ENCODE results near the gene SESN2. TPM values are rescaled to one million over a fixed set of nuclear protein-coding genes. Genes with fewer than 3 reads are reported as not detected.

Gene SESN2
- total RNA-seq, 1 experiment from 2014 or later = 118 TPM

- H3K36me3 Mint-ChIP-seq (ENCODE audit: insufficient read depth, unreplicated experiment) = peaks cover 99% of the 10 kb centered on the region
- no peak overlapping the region for H3K27ac Mint-ChIP-seq (ENCODE audit: low read depth, unreplicated experiment)
- H3K4me3 Mint-ChIP-seq (ENCODE audit: unreplicated experiment) = no peak overlapping the region
- H3K27me3 Mint-ChIP-seq (ENCODE audit: insufficient read depth, unreplicated experiment) = no peaks in the 10 kb centered on the region
- CTCF ChIA-PET = interaction anchor here (0.6 kb wide), 1 partner anchor 30 kb away, joined by 3 read pairs; no protein-coding TSS in a partner anchor
- TF ChIP-seq CTCF (IDR thresholded peaks at IDR 0.05; ENCODE audit: unreplicated experiment) = no peak
- POLR2A ChIA-PET = interaction anchor here (2.0 kb wide), 1 partner anchor 15 kb away, joined by 4 read pairs; no protein-coding TSS in a partner anchor
- intact Hi-C loops (cut with micrococcal nuclease) = no loop called here
- no peaks in the 10 kb centered on the region for H3K4me1 Mint-ChIP-seq (ENCODE audit: insufficient read depth, unreplicated experiment)
- BruUV-seq (replicated peaks) = no TSS peak
- no peaks in the 10 kb centered on the region for H3K9me3 Mint-ChIP-seq (ENCODE audit: unreplicated experiment)
- DNase-seq (ENCODE audit: unreplicated experiment) = no peak
These were observed 19.4 kb downstream of the SESN2 start for GRCh38 chr1:28278763-28279162.

- Mint-ChIP-seq H3K4me3 (ENCODE audit: unreplicated experiment) (no peak overlapping the region), H3K27me3 (ENCODE audit: insufficient read depth, unreplicated experiment) (no peaks in the 10 kb centered on the region), H3K9me3 (ENCODE audit: unreplicated experiment) (no peaks in the 10 kb centered on the region), H3K27ac (ENCODE audit: low read depth, unreplicated experiment) (no peak overlapping the region), H3K36me3 (ENCODE audit: insufficient read depth, unreplicated experiment) (peaks cover 95% of the 10 kb centered on the region), H3K4me1 (ENCODE audit: insufficient read depth, unreplicated experiment) (no peaks in the 10 kb centered on the region)
- no peak for DNase-seq (ENCODE audit: unreplicated experiment)
- intact Hi-C loops (cut with micrococcal nuclease) = no loop called here
- BruUV-seq (replicated peaks) = no TSS peak
- POLR2A ChIA-PET = interaction anchor here (1.1 to 2.0 kb wide), 2 partner anchors 16 to 92 kb away, joined by 3 to 4 read pairs; no protein-coding TSS in a partner anchor
- no peak for TF ChIP-seq CTCF (IDR thresholded peaks at IDR 0.05; ENCODE audit: unreplicated experiment)
- CTCF ChIA-PET = interaction anchor here (0.5 to 1.2 kb wide), 2 partner anchors 29 to 31 kb away, joined by 3 read pairs; no protein-coding TSS in a partner anchor
These were observed 20.4 kb downstream of the SESN2 start for GRCh38 chr1:28279721-28280120.

GRCh38 chr1:28280501-28280900, 21.2 kb downstream of the SESN2 start:
- peaks cover 94% of the 10 kb centered on the region for H3K36me3 Mint-ChIP-seq (ENCODE audit: insufficient read depth, unreplicated experiment)
- intact Hi-C loops (cut with micrococcal nuclease) = no loop called here
- TF ChIP-seq CTCF (IDR thresholded peaks at IDR 0.05; ENCODE audit: unreplicated experiment) = no peak
- DNase-seq (ENCODE audit: unreplicated experiment) = no peak
- H3K9me3 Mint-ChIP-seq (ENCODE audit: unreplicated experiment) = no peaks in the 10 kb centered on the region
- H3K4me1 Mint-ChIP-seq (ENCODE audit: insufficient read depth, unreplicated experiment) = no peaks in the 10 kb centered on the region
- ChIA-PET CTCF (interaction anchor here (1.2 kb wide), 1 partner anchor 32 kb away, joined by 3 read pairs; no protein-coding TSS in a partner anchor), POLR2A (interaction anchor here (0.7 to 1.1 kb wide), 3 partner anchors 52 to 91 kb away, joined by 3 read pairs; no protein-coding TSS in a partner anchor)
- no peaks in the 10 kb centered on the region for H3K27me3 Mint-ChIP-seq (ENCODE audit: insufficient read depth, unreplicated experiment)
- H3K27ac Mint-ChIP-seq (ENCODE audit: low read depth, unreplicated experiment) = no peak overlapping the region
- no TSS peak for BruUV-seq (replicated peaks)
- H3K4me3 Mint-ChIP-seq (ENCODE audit: unreplicated experiment) = no peak overlapping the region

GRCh38 chr1:28280977-28281381, 21.7 kb downstream of the SESN2 start:
- Mint-ChIP-seq H3K27me3 (ENCODE audit: insufficient read depth, unreplicated experiment) (no peaks in the 10 kb centered on the region), H3K27ac (ENCODE audit: low read depth, unreplicated experiment) (no peak overlapping the region), H3K4me1 (ENCODE audit: insufficient read depth, unreplicated experiment) (no peaks in the 10 kb centered on the region), H3K4me3 (ENCODE audit: unreplicated experiment) (no peak overlapping the region), H3K36me3 (ENCODE audit: insufficient read depth, unreplicated experiment) (peaks cover 93% of the 10 kb centered on the region), H3K9me3 (ENCODE audit: unreplicated experiment) (no peaks in the 10 kb centered on the region)
- no peak for DNase-seq (ENCODE audit: unreplicated experiment)
- no TSS peak for BruUV-seq (replicated peaks)
- intact Hi-C loops (cut with micrococcal nuclease) = no loop called here
- TF ChIP-seq CTCF (IDR thresholded peaks at IDR 0.05; ENCODE audit: unreplicated experiment) = no peak
- ChIA-PET CTCF (interaction anchor here (0.7 kb wide), 1 partner anchor 77 kb away, joined by 3 read pairs; no protein-coding TSS in a partner anchor), POLR2A (interaction anchor here (0.7 to 1.1 kb wide), 3 partner anchors 51 to 91 kb away, joined by 3 read pairs; no protein-coding TSS in a partner anchor)
